ENCODE data around the gene KCNA10. TPM values are rescaled to one million over a fixed set of nuclear protein-coding genes. Genes with fewer than 3 reads are reported as not detected.

The KCNA10 gene
- total RNA-seq, 1 experiment from 2014 or later, result not detected

- POLR2A ChIA-PET, result no interaction called here
These were observed 14.7 kb downstream of the KCNA10 start for GRCh38 chr1:110504226-110504625.

DNA sequence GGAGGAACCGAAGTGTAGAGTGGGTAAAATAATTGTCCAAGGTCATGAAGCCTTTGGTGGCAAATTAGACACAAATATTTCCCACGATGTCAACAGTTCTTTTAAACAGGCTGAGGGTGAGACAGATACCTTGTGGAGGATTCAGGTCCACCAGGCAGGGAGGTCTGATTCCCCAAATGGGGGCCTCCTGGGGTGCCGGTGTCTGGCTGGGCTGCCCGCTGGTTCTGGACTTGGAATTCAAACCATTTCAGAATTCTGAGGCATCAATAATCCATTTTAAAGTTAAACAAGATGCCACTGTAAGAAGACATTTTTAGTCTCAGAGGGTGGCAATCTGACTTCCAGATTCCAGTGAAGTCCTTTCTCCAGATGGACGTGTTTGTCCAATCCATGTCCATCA is 15.5 kb downstream of the KCNA10 start:
- no peak for ATAC-seq
- Mint-ChIP-seq H3K36me3 (no peaks in the 10 kb centered on the region), H3K9me3 (no peaks in the 10 kb centered on the region), H3K4me3 (no peak overlapping the region), H3K27ac (no peak overlapping the region), H3K27me3 (ENCODE audit: low read depth) (no peaks in the 10 kb centered on the region; the same call in none of the 2 replicates), H3K4me1 (peaks cover 9% of the 10 kb centered on the region)
- CTCF ChIA-PET, result no interaction called here
- no peak for DNase-seq (ENCODE audit: low spot score)
- TF ChIP-seq, protein P1, sequence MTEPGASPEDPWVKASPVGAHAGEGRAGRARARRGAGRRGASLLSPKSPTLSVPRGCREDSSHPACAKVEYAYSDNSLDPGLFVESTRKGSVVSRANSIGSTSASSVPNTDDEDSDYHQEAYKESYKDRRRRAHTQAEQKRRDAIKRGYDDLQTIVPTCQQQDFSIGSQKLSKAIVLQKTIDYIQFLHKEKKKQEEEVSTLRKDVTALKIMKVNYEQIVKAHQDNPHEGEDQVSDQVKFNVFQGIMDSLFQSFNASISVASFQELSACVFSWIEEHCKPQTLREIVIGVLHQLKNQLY (CRISPR knock-in tag; IDR thresholded peaks at IDR 0.05), result no peak
- TF ChIP-seq NFYB (CRISPR knock-in tag; conservative IDR thresholded peaks at IDR 0.05; ENCODE audit: low read depth), result no peak
- no peak for TF ChIP-seq PREB (CRISPR knock-in tag; IDR thresholded peaks at IDR 0.05; ENCODE audit: borderline replicate concordance)
- TF ChIP-seq, protein P2, sequence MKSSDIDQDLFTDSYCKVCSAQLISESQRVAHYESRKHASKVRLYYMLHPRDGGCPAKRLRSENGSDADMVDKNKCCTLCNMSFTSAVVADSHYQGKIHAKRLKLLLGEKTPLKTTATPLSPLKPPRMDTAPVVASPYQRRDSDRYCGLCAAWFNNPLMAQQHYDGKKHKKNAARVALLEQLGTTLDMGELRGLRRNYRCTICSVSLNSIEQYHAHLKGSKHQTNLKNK (CRISPR knock-in tag; IDR thresholded peaks at IDR 0.05), result no peak
- no peak for TF ChIP-seq ZNF423 (CRISPR knock-in tag; IDR thresholded peaks at IDR 0.05)
- TF ChIP-seq CDX4 (CRISPR knock-in tag; IDR thresholded peaks at IDR 0.05; ENCODE audit: borderline replicate concordance), result no peak
- TF ChIP-seq, protein P3, sequence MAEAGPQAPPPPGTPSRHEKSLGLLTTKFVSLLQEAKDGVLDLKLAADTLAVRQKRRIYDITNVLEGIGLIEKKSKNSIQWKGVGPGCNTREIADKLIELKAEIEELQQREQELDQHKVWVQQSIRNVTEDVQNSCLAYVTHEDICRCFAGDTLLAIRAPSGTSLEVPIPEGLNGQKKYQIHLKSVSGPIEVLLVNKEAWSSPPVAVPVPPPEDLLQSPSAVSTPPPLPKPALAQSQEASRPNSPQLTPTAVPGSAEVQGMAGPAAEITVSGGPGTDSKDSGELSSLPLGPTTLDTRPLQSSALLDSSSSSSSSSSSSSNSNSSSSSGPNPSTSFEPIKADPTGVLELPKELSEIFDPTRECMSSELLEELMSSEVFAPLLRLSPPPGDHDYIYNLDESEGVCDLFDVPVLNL (CRISPR knock-in tag; IDR thresholded peaks at IDR 0.05; ENCODE audit: borderline replicate concordance, low read depth), result no peak
- no peak for TF ChIP-seq ZNF232 (CRISPR knock-in tag; IDR thresholded peaks at IDR 0.05)
- TF ChIP-seq SMAD4 (CRISPR knock-in tag; IDR thresholded peaks at IDR 0.05), result no peak
- TF ChIP-seq ZNF121 (CRISPR knock-in tag; IDR thresholded peaks at IDR 0.05), result no peak
- TF ChIP-seq HMGA2 (CRISPR knock-in tag; IDR thresholded peaks at IDR 0.05), result no peak
- no peak for TF ChIP-seq MYBL2 (CRISPR knock-in tag; IDR thresholded peaks at IDR 0.05)
- TF ChIP-seq, protein P4, sequence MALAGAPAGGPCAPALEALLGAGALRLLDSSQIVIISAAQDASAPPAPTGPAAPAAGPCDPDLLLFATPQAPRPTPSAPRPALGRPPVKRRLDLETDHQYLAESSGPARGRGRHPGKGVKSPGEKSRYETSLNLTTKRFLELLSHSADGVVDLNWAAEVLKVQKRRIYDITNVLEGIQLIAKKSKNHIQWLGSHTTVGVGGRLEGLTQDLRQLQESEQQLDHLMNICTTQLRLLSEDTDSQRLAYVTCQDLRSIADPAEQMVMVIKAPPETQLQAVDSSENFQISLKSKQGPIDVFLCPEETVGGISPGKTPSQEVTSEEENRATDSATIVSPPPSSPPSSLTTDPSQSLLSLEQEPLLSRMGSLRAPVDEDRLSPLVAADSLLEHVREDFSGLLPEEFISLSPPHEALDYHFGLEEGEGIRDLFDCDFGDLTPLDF (CRISPR knock-in tag; IDR thresholded peaks at IDR 0.05), result no peak
- TF ChIP-seq RORB (CRISPR knock-in tag; IDR thresholded peaks at IDR 0.05), result no peak
- POLR2A ChIA-PET, result no interaction called here

More at GRCh38 chr1:110504226-110504625, 14.7 kb downstream of the KCNA10 start:
- Mint-ChIP-seq H3K9me3 (no peaks in the 10 kb centered on the region), H3K36me3 (no peaks in the 10 kb centered on the region), H3K4me3 (no peak overlapping the region), H3K27ac (no peak overlapping the region), H3K27me3 (ENCODE audit: low read depth) (no peaks in the 10 kb centered on the region; the same call in none of the 2 replicates), H3K4me1 (peaks cover 11% of the 10 kb centered on the region)
- ATAC-seq (no peak), DNase-seq (ENCODE audit: low spot score) (no peak)
- CTCF ChIA-PET, result interaction anchor here (2.2 kb wide), 1 partner anchor 9 kb away, joined by 11 read pairs; no protein-coding TSS in a partner anchor
- TF ChIP-seq, protein P5, sequence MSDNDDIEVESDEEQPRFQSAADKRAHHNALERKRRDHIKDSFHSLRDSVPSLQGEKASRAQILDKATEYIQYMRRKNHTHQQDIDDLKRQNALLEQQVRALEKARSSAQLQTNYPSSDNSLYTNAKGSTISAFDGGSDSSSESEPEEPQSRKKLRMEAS (CRISPR knock-in tag; IDR thresholded peaks at IDR 0.05), result no peak

GRCh38 chr1:110502402-110503151 is 16.4 kb downstream of the KCNA10 start:
- no peak overlapping the region for H3K4me3 Mint-ChIP-seq
- TF ChIP-seq CREB1 (CRISPR knock-in tag; IDR thresholded peaks at IDR 0.05) (no peak), ZNF416 (CRISPR knock-in tag; IDR thresholded peaks at IDR 0.05) (no peak), CTCF (IDR thresholded peaks at IDR 0.05) (no peak), FOXP1 (CRISPR knock-in tag; IDR thresholded peaks at IDR 0.05; ENCODE audit: borderline replicate concordance) (no peak), OVOL2 (CRISPR knock-in tag; IDR thresholded peaks at IDR 0.05; ENCODE audit: borderline replicate concordance) (no peak), EMX1 (CRISPR knock-in tag; IDR thresholded peaks at IDR 0.05) (no peak), NFE2L1 (CRISPR knock-in tag; IDR thresholded peaks at IDR 0.05) (no peak), RORB (CRISPR knock-in tag; IDR thresholded peaks at IDR 0.05) (no peak), HMGA2 (CRISPR knock-in tag; IDR thresholded peaks at IDR 0.05) (no peak), ZBTB21 (CRISPR knock-in tag; IDR thresholded peaks at IDR 0.05; ENCODE audit: borderline replicate concordance) (no peak), TCF7 (CRISPR knock-in tag; IDR thresholded peaks at IDR 0.05; ENCODE audit: low read depth) (no peak)

More at GRCh38 chr1:110502402-110503151, 16.4 kb downstream of the KCNA10 start:
- ChIA-PET CTCF (interaction anchor here (0.8 to 1.5 kb wide), 2 partner anchors 38 to 90 kb away, joined by 4 to 5 read pairs; no protein-coding TSS in a partner anchor), POLR2A (no interaction called here)
- no peaks in the 10 kb centered on the region; the same call in none of the 2 replicates for H3K27me3 Mint-ChIP-seq (ENCODE audit: low read depth)
- H3K9me3 Mint-ChIP-seq, result no peaks in the 10 kb centered on the region
- H3K4me1 Mint-ChIP-seq, result peaks cover under 1% of the 10 kb centered on the region; the same call in 1 of the 2 replicates
- no peak for ATAC-seq
- no peak for DNase-seq (ENCODE audit: low spot score)
- H3K36me3 Mint-ChIP-seq, result no peaks in the 10 kb centered on the region
- H3K27ac Mint-ChIP-seq, result no peak overlapping the region

Data from WTC11 (cell line).